H9 (cell line): Measurements from ENCODE around the gene USP22. TPM values are rescaled to one million over a fixed set of nuclear protein-coding genes. Genes with fewer than 3 reads are reported as not detected.
A peak's percentile ranks its signal among the peaks of the same experiment; 100 is the strongest.

Experiments
- DNase-seq: peaks from one replicate; pipeline ENCODE4 v3.0.0-alpha.2; 2017
- H2AFZ ChIP-seq: one replicate; pipeline ENCODE4 v1.6.1; 2013; ENCODE audit warnings: mild to moderate bottlenecking, low read length, control low read depth, moderate library complexity
- H2AK5ac ChIP-seq: 2 replicates; pipeline ENCODE4 v1.6.1; 2013; ENCODE audit warnings: low read length, control low read depth, mixed read lengths; ENCODE audit not compliant: insufficient read length
- H2BK120ac ChIP-seq: one replicate; pipeline ENCODE4 v1.6.1; 2013; ENCODE audit warnings: low read depth, mild to moderate bottlenecking, low read length, control low read depth, inconsistent platforms; ENCODE audit not compliant: poor library complexity, severe bottlenecking
- H2BK12ac ChIP-seq: 2 replicates; pipeline ENCODE4 v1.6.1; 2013; ENCODE audit warnings: low read length, control low read depth, mixed read lengths, low read depth; ENCODE audit not compliant: insufficient read length
- H2BK15ac ChIP-seq: 2 replicates; pipeline ENCODE4 v1.6.1; 2013; ENCODE audit warnings: low read depth, low read length, control low read depth
- H2BK20ac ChIP-seq: one replicate; pipeline ENCODE4 v1.6.1; 2013; ENCODE audit warnings: low read depth, mild to moderate bottlenecking, low read length, control low read depth, inconsistent platforms; ENCODE audit not compliant: poor library complexity, severe bottlenecking
- H2BK5ac ChIP-seq: 2 replicates; pipeline ENCODE4 v1.6.1; 2013; ENCODE audit warnings: low read length, control low read depth, mixed read lengths; ENCODE audit not compliant: insufficient read length
- H3K14ac ChIP-seq: 2 replicates; pipeline ENCODE4 v1.6.1; 2013; ENCODE audit warnings: low read length, control low read depth; ENCODE audit not compliant: insufficient read depth
- H3K18ac ChIP-seq: 2 replicates; pipeline ENCODE4 v1.6.1; 2013; ENCODE audit warnings: low read depth, mild to moderate bottlenecking, mixed read lengths, low read length, control low read depth; ENCODE audit not compliant: insufficient read length
- H3K23ac ChIP-seq: 2 replicates; pipeline ENCODE4 v1.6.1; 2013; ENCODE audit warnings: low read length, control low read depth, mixed read lengths, low read depth; ENCODE audit not compliant: insufficient read length
- H3K23me2 ChIP-seq: 2 replicates; pipeline ENCODE4 v1.6.1; 2013; ENCODE audit warnings: low read depth, mild to moderate bottlenecking, mixed read lengths, low read length, control low read depth; ENCODE audit not compliant: insufficient read length, poor library complexity, severe bottlenecking
- H3K27ac ChIP-seq: 2 replicates; pipeline ENCODE4 v1.5.1; 2013; ENCODE audit warnings: low read length, control low read depth, mixed read lengths, low read depth; ENCODE audit not compliant: insufficient read length
- H3K27me3 ChIP-seq: 2 replicates; pipeline ENCODE4 v1.6.1; 2013; ENCODE audit warnings: low read length, control low read depth, inconsistent platforms; ENCODE audit not compliant: insufficient read depth
- H3K4ac ChIP-seq: 2 replicates; pipeline ENCODE4 v1.6.1; 2013; ENCODE audit warnings: low read depth, mild to moderate bottlenecking, control low read depth, inconsistent platforms, low read length, moderate library complexity
- H3K4me1 ChIP-seq: 2 replicates; pipeline ENCODE4 v1.6.1; 2013; ENCODE audit warnings: low read length, control low read depth, inconsistent platforms; ENCODE audit not compliant: insufficient read depth
- H3K4me2 ChIP-seq: 2 replicates; pipeline ENCODE4 v1.6.1; 2013; ENCODE audit warnings: low read length, control low read depth, mixed read lengths; ENCODE audit not compliant: insufficient read length, insufficient read depth
- H3K56ac ChIP-seq: 2 replicates; pipeline ENCODE4 v1.6.1; 2013; ENCODE audit warnings: low read depth, mild to moderate bottlenecking, mixed read lengths, low read length, control low read depth; ENCODE audit not compliant: insufficient read length
- H3K79me1 ChIP-seq: 2 replicates; pipeline ENCODE4 v1.6.1; 2013; ENCODE audit warnings: low read depth, mild to moderate bottlenecking, moderate library complexity, low read length, control low read depth, inconsistent platforms; ENCODE audit not compliant: insufficient read depth, poor library complexity, severe bottlenecking
- H3K79me2 ChIP-seq: 2 replicates; pipeline ENCODE4 v1.6.1; 2013; ENCODE audit warnings: low read length, control low read depth, inconsistent platforms; ENCODE audit not compliant: insufficient read depth
- H3K9ac ChIP-seq: 2 replicates; pipeline ENCODE4 v1.6.1; 2013; ENCODE audit warnings: low read length, control low read depth, mixed read lengths; ENCODE audit not compliant: insufficient read length; ENCODE audit errors: extremely low read depth
- H3K9me3 ChIP-seq: one replicate; pipeline ENCODE4 v1.6.1; 2013; ENCODE audit warnings: low read depth, low read length, inconsistent platforms; ENCODE audit not compliant: control insufficient read depth
- H3T11ph ChIP-seq: one replicate; pipeline ENCODE4 v1.6.1; 2013; ENCODE audit warnings: mild to moderate bottlenecking, low read length, control low read depth, inconsistent platforms
- H4K20me1 ChIP-seq: one replicate; pipeline ENCODE4 v1.6.1; 2013; ENCODE audit not compliant: control insufficient read depth, insufficient read length, insufficient read depth
- H4K5ac ChIP-seq: 2 replicates; pipeline ENCODE4 v1.6.1; 2013; ENCODE audit warnings: low read depth, mild to moderate bottlenecking, mixed read lengths, low read length, control low read depth; ENCODE audit not compliant: insufficient read length
- H4K8ac ChIP-seq: replicated peaks from 2 replicates; pipeline ENCODE4 v1.6.1; 2013; ENCODE audit warnings: low read length, control low read depth, mixed read lengths, low read depth; ENCODE audit not compliant: insufficient read length
- H4K91ac ChIP-seq: 2 replicates; pipeline ENCODE4 v1.6.1; 2013; ENCODE audit warnings: low read depth, mild to moderate bottlenecking, moderate library complexity, mixed read lengths, low read length, control low read depth; ENCODE audit not compliant: insufficient read length
- H3K27ac Mint-ChIP-seq, 3 experiments: 2 replicates in 2 of 3; 3 replicates in 1 of 3; pipeline ENCODE4 v1.8.0; 2020 to 2021; ENCODE audit warnings: mixed read lengths in 3 of 3, mild to moderate bottlenecking in 1 of 3, moderate library complexity in 1 of 3
- H3K27me3 Mint-ChIP-seq: 2 replicates; pipeline ENCODE4 v1.8.0; 2021; ENCODE audit warnings: low read depth, mild to moderate bottlenecking, moderate library complexity, mixed read lengths
- H3K36me3 Mint-ChIP-seq, 3 experiments: 2 replicates in 2 of 3; 3 replicates in 1 of 3; pipeline ENCODE4 v1.8.0; 2020 to 2021; ENCODE audit warnings: low read depth in 3 of 3, mixed read lengths in 3 of 3; ENCODE audit not compliant: insufficient read depth in 1 of 3
- H3K4me1 Mint-ChIP-seq, 2 experiments: 2 replicates each; pipeline ENCODE4 v1.8.0; 2020; ENCODE audit warnings: mixed read lengths in 2 of 2
- H3K4me3 Mint-ChIP-seq, 2 experiments: 2 replicates in 1 of 2; 3 replicates in 1 of 2; pipeline ENCODE4 v1.8.0; 2020 to 2021; ENCODE audit warnings: mild to moderate bottlenecking in 2 of 2, mixed read lengths in 2 of 2, moderate library complexity in 1 of 2
- H3K9me3 Mint-ChIP-seq, 2 experiments: 2 replicates in 1 of 2; 3 replicates in 1 of 2; pipeline ENCODE4 v1.8.0; 2020; ENCODE audit warnings: mild to moderate bottlenecking in 2 of 2, mixed read lengths in 2 of 2, moderate library complexity in 1 of 2
- CTCF ChIP-seq: fragments of 200-600 bp; sonication (generic); conservative IDR thresholded peaks from 3 replicates; pipeline ENCODE4 v1.8.0; 2021; ENCODE audit warnings: antibody characterized with exemption, mild to moderate bottlenecking
- WGBS: extraction: QIAGEN DNeasy Blood & Tissue Kit; methylation state at CpG from one replicate; pipeline ENCODE4 v1.1.7; 2013; ENCODE audit warnings: missing lambda C conversion rate, low lambda C conversion rate, mixed read lengths; ENCODE audit not compliant: insufficient read length; ENCODE audit errors: extremely low coverage; 5-methylcytosine and 5-hydroxymethylcytosine counted together
- total RNA-seq: library from RNA; stranded (reverse); gene quantifications from 2 replicates; pipeline ENCODE4 v1.2.1, GENCODE V29; 2021

Gene USP22
- total RNA-seq, 1 experiment from 2014 or later = 345 TPM

GRCh38 chr17:21030375-21030774 is 12.4 kb downstream of the USP22 start:
- no CpG with 5 or more reads among the region's 7 CpGs for WGBS
- H3K4me1 Mint-ChIP-seq = peaks cover 53 to 56% of the 10 kb centered on the region in 2 experiments
- no peak overlapping the region for H3K56ac ChIP-seq
- DNase-seq = no peak
- no peak overlapping the region for H3K4me3 Mint-ChIP-seq
- peaks cover 11% of the 10 kb centered on the region for H3K79me1 ChIP-seq
- H3K4me2 ChIP-seq = no peak overlapping the region
- H3K18ac ChIP-seq = no peak overlapping the region
- no peaks in the 10 kb centered on the region for H3K23me2 ChIP-seq
- no peak for TF ChIP-seq CTCF
- H2BK5ac ChIP-seq = no peak overlapping the region
- H2BK15ac ChIP-seq = no peak overlapping the region
- no peak overlapping the region for H3T11ph ChIP-seq
- peaks cover 7% of the 10 kb centered on the region; the same call in 1 of the 2 replicates for H3K4me1 ChIP-seq
- no peak overlapping the region for H4K5ac ChIP-seq
- no peak overlapping the region for H3K9ac ChIP-seq
- no peaks in the 10 kb centered on the region for H3K9me3 ChIP-seq
- H4K20me1 ChIP-seq = no peaks in the 10 kb centered on the region
- no peak overlapping the region for H3K14ac ChIP-seq
- H3K27me3 Mint-ChIP-seq = no peaks in the 10 kb centered on the region; the same call in 1 of the 2 replicates
- H3K4ac ChIP-seq = no peak overlapping the region
- no peak overlapping the region for H2AK5ac ChIP-seq
- no peak overlapping the region for H4K8ac ChIP-seq
- H3K27ac Mint-ChIP-seq = peak overlapping the region in 2 of 3 experiments; percentile 12 to 25; a peak in 4 of 7 replicates
- H3K79me2 ChIP-seq = peaks cover 96% of the 10 kb centered on the region
- H2BK20ac ChIP-seq = no peak overlapping the region
- no peak overlapping the region for H2BK120ac ChIP-seq
- no peak overlapping the region for H3K23ac ChIP-seq
- no peak overlapping the region for H4K91ac ChIP-seq
- H2AFZ ChIP-seq = no peak overlapping the region
- H3K27ac ChIP-seq = no peak overlapping the region
- H3K9me3 Mint-ChIP-seq = no peaks in the 10 kb centered on the region
- H3K36me3 Mint-ChIP-seq = peaks cover 26 to 61% (median 49%) of the 10 kb centered on the region in 3 experiments; a peak in 6 of 7 replicates
- H3K27me3 ChIP-seq = no peaks in the 10 kb centered on the region
- H2BK12ac ChIP-seq = no peak overlapping the region
